HUES64 (cell line): Measurements from ENCODE around the gene SMIM38.

Experiments
- H3K27ac ChIP-seq: 2 replicates; pipeline ENCODE4 v1.7.0; 2013; ENCODE audit warnings: low read depth, low read length, inconsistent platforms
- H3K27me3 ChIP-seq: 2 replicates; pipeline ENCODE4 v1.6.1; 2013; ENCODE audit warnings: mild to moderate bottlenecking, low read length; ENCODE audit not compliant: insufficient read depth
- H3K36me3 ChIP-seq: 2 replicates; pipeline ENCODE4 v1.6.1; 2013; ENCODE audit warnings: mild to moderate bottlenecking, low read length; ENCODE audit not compliant: insufficient read depth
- H3K4me1 ChIP-seq: 2 replicates; pipeline ENCODE4 v1.6.1; 2013; ENCODE audit warnings: mild to moderate bottlenecking, low read length, moderate library complexity; ENCODE audit not compliant: insufficient read depth
- H3K4me3 ChIP-seq: 2 replicates; pipeline ENCODE4 v1.5.1; 2013; ENCODE audit warnings: mild to moderate bottlenecking, low read length, moderate library complexity
- H3K9ac ChIP-seq: 2 replicates; pipeline ENCODE4 v1.6.1; 2013; ENCODE audit warnings: mild to moderate bottlenecking, low read depth, low read length
- H3K9me3 ChIP-seq: 2 replicates; pipeline ENCODE4 v1.6.1; 2013; ENCODE audit warnings: low read depth, low read length; ENCODE audit not compliant: insufficient read depth
- WGBS: fragments of 150-250, 120-280 bp; methylation state at CpG from one replicate; pipeline ENCODE4 v1.1.7; 2013; ENCODE audit warnings: missing lambda C conversion rate; 5-methylcytosine and 5-hydroxymethylcytosine counted together

Gene SMIM38

GRCh38 chr11:69114362-69114761 is 41.4 kb upstream of the SMIM38 start:
- Histone ChIP-seq H3K4me3 (no peak overlapping the region), H3K4me1 (no peaks in the 10 kb centered on the region), H3K9ac (no peak overlapping the region), H3K36me3 (no peaks in the 10 kb centered on the region), H3K27ac (no peak overlapping the region), H3K27me3 (no peaks in the 10 kb centered on the region), H3K9me3 (peaks cover 6% of the 10 kb centered on the region; the same call in 1 of the 2 replicates)
- 96% methylated on average over 6 of the region's 6 CpGs for WGBS

DNA sequence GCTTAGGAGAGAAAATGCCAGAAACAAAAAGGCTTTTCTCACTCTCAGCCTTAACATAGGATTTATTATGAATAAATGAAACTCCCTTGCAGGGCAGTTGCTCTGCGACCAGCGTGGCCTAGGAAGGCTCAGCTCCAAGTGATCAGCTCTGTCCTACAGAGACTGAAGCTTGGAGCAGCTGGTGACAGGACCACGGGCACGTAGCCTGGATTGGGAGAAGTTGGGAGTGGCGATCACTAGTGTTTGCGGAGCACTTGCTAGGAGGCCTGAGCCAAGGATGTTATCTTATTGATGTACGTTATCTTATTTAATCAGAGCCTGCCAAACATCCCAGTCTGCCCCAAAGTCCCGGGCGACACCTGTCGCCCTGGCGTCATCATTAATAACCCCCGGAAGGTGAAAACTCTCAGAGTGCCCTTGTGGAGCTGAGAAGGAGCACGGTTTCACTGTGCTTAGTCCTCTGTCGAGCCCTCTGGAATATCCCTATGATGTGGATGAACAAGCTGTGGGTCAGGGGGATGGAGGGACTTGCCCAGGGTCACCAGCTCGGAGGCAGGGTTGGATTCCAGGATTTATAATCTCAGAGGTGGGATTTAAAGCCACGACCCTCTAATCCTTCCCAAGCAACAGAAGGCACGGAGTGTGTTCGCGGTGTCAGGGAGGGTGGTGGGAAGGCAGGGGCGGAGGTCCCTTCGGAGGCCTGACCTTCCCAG is 40.8 kb upstream of the SMIM38 start:
- 90% methylated on average over 21 of the region's 21 CpGs for WGBS

DNA sequence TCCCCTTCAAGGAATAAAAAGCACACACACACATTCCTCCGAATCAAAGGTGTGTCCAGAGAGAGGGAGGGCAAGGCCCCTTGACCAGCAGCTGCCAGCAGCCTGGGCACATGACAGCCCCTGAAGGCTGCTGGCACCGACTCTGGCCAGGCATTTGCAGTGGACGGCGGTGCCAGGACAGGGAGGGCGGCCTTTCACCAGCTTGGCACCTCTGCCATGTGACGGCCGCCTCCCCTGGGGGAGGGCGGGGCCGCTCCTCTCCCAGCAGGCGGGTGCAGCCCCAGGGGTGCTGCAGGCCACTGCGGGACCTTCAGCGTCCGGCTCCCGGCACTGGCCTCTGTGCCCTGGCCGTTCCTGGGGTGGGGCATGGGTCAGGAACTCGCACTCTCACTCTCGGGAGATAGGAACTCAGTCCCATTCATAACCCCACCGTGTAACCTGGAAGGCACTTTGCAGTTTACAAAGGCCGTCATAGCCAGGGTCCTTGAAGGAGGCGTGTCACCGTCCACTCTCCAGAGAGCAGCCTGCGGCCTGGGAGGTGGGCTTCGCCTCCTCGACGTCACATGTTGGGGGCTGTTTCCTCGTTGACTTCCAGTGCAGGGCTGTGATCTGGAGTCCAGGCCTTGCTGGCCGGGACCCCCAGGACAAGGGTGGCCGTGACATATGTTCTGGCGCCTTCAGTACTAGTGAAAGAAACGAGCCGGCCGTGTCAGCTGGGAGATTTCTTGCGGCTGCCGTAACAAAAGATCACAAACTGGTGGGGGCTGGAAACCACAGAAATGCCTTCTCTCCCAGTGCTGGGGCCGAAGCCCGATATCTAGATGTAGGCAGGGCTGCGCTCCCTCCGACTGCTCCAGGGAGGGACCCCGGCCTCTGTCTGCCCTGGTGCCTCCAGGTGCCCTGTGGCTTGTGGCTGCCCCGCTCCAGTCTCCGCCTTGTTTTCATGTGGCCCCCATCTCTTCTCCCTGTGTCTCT is 39.9 kb upstream of the SMIM38 start:
- Histone ChIP-seq H3K4me1 (no peaks in the 10 kb centered on the region), H3K4me3 (no peak overlapping the region), H3K27me3 (no peaks in the 10 kb centered on the region), H3K9ac (no peak overlapping the region), H3K27ac (no peak overlapping the region), H3K9me3 (peaks cover 8% of the 10 kb centered on the region; the same call in 1 of the 2 replicates), H3K36me3 (no peaks in the 10 kb centered on the region)
- WGBS = 90% methylated on average over 41 of the region's 41 CpGs

More for the DNA sequence above, 40.8 kb upstream of the SMIM38 start:
- peaks cover 8% of the 10 kb centered on the region; the same call in 1 of the 2 replicates for H3K9me3 ChIP-seq
- no peaks in the 10 kb centered on the region for H3K27me3 ChIP-seq
- no peak overlapping the region for H3K9ac ChIP-seq
- no peaks in the 10 kb centered on the region for H3K36me3 ChIP-seq
- no peak overlapping the region for H3K4me3 ChIP-seq
- no peak overlapping the region for H3K27ac ChIP-seq
- H3K4me1 ChIP-seq = no peaks in the 10 kb centered on the region

- H3K27me3 ChIP-seq = no peaks in the 10 kb centered on the region
- no peaks in the 10 kb centered on the region for H3K36me3 ChIP-seq
- no peak overlapping the region for H3K27ac ChIP-seq
- H3K9ac ChIP-seq = no peak overlapping the region
- H3K9me3 ChIP-seq = peaks cover 8% of the 10 kb centered on the region; the same call in 1 of the 2 replicates
- 96% methylated on average over 10 of the region's 10 CpGs for WGBS
- H3K4me1 ChIP-seq = no peaks in the 10 kb centered on the region
- H3K4me3 ChIP-seq = no peak overlapping the region
Measured at GRCh38 chr11:69116671-69117070, 39.1 kb upstream of the SMIM38 start.

GRCh38 chr11:69119190-69119589 is 36.5 kb upstream of the SMIM38 start:
- H3K4me3 ChIP-seq = no peak overlapping the region
- no peak overlapping the region for H3K27ac ChIP-seq
- H3K9me3 ChIP-seq = peaks cover 8% of the 10 kb centered on the region; the same call in 1 of the 2 replicates
- WGBS = 92% methylated on average over 2 of the region's 2 CpGs
- no peaks in the 10 kb centered on the region for H3K36me3 ChIP-seq
- no peak overlapping the region for H3K9ac ChIP-seq
- H3K27me3 ChIP-seq = no peaks in the 10 kb centered on the region
- peaks cover 20% of the 10 kb centered on the region for H3K4me1 ChIP-seq

- no peaks in the 10 kb centered on the region for H3K36me3 ChIP-seq
- H3K9me3 ChIP-seq = peaks cover 8% of the 10 kb centered on the region; the same call in 1 of the 2 replicates
- no peak overlapping the region for H3K9ac ChIP-seq
- H3K4me1 ChIP-seq = peaks cover 22% of the 10 kb centered on the region
- no peaks in the 10 kb centered on the region for H3K27me3 ChIP-seq
- 93% methylated on average over 21 of the region's 21 CpGs for WGBS
- no peak overlapping the region for H3K27ac ChIP-seq
- H3K4me3 ChIP-seq = no peak overlapping the region
Measured at GRCh38 chr11:69120096-69120875, 35.4 kb upstream of the SMIM38 start.

- Histone ChIP-seq H3K36me3 (no peaks in the 10 kb centered on the region), H3K9ac (no peak overlapping the region), H3K27ac (no peak overlapping the region), H3K9me3 (peaks cover 8% of the 10 kb centered on the region; the same call in 1 of the 2 replicates), H3K4me1 (peaks cover 22% of the 10 kb centered on the region), H3K27me3 (no peaks in the 10 kb centered on the region), H3K4me3 (no peak overlapping the region)
- WGBS = 90% methylated on average over 9 of the region's 9 CpGs
Measured at GRCh38 chr11:69121021-69121420, 34.7 kb upstream of the SMIM38 start.

GRCh38 chr11:69121621-69122325 is 34.0 kb upstream of the SMIM38 start:
- H3K9ac ChIP-seq = no peak overlapping the region
- no peak overlapping the region for H3K4me3 ChIP-seq
- H3K4me1 ChIP-seq = peaks cover 22% of the 10 kb centered on the region
- peaks cover 8% of the 10 kb centered on the region; the same call in 1 of the 2 replicates for H3K9me3 ChIP-seq
- H3K27ac ChIP-seq = no peak overlapping the region; the same call in 1 of the 2 replicates
- no peaks in the 10 kb centered on the region for H3K27me3 ChIP-seq
- WGBS = 83% methylated on average over 19 of the region's 19 CpGs
- H3K36me3 ChIP-seq = no peaks in the 10 kb centered on the region

GRCh38 chr11:69122326-69122629 is 33.5 kb upstream of the SMIM38 start:
- H3K27ac ChIP-seq = peak overlapping the region; percentile 69; the same call in 1 of the 2 replicates
- H3K9me3 ChIP-seq = peaks cover 8% of the 10 kb centered on the region; the same call in 1 of the 2 replicates
- H3K36me3 ChIP-seq = no peaks in the 10 kb centered on the region
- H3K9ac ChIP-seq = no peak overlapping the region
- 63% methylated on average over 9 of the region's 9 CpGs for WGBS
- no peak overlapping the region for H3K4me3 ChIP-seq
- no peaks in the 10 kb centered on the region for H3K27me3 ChIP-seq
- H3K4me1 ChIP-seq = peaks cover 22% of the 10 kb centered on the region

- Histone ChIP-seq H3K27ac (peak overlapping the region; percentile 93), H3K9me3 (peaks cover 10% of the 10 kb centered on the region; the same call in 1 of the 2 replicates), H3K9ac (peak overlapping the region; percentile 57; the same call in 1 of the 2 replicates), H3K27me3 (no peaks in the 10 kb centered on the region), H3K4me1 (peaks cover 22% of the 10 kb centered on the region), H3K36me3 (no peaks in the 10 kb centered on the region), H3K4me3 (peak overlapping the region; percentile 37)
- 4% methylated on average over 27 of the region's 27 CpGs for WGBS
Measured at GRCh38 chr11:69122630-69123431, 32.9 kb upstream of the SMIM38 start.
